ENCODE data around the gene NSRP1. TPM values are rescaled to one million over a fixed set of nuclear protein-coding genes. Genes with fewer than 3 reads are reported as not detected.
"Not testable (repeated sequence)": the region's sequence is repeated elsewhere in the genome, so short reads cannot be mapped to it uniquely, and the experiment has no call there.

Gene NSRP1
- total RNA-seq, 1 donor from 2014 or later, result 33.1 TPM

DNA sequence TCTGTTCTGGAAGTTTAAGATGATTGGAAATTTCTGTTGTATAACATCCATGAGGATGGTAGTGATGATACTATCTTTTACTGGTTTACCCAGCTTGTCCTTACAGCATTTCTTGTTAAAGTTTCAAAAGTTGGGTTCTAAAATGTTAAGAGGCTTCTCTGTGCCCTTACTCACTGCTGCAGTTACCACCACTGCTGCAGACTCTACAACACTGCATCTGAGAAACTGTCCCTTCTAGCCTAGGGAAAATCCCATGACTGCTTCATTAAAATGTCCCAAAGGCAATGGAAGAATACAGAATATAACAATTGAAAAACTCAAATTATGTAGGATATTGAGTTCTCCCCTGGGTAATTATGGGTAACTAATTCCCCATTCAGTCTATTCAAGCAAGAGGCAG lies 3.8 kb upstream of the NSRP1 start:
- no peaks in the 10 kb centered on the region for H3K27me3 ChIP-seq (ENCODE audit: low read depth)
- H3K27ac ChIP-seq, result no peak overlapping the region
- H3K4me3 ChIP-seq, result no peak overlapping the region
- no peaks in the 10 kb centered on the region for H3K36me3 ChIP-seq
- DNase-seq (no peak), ATAC-seq (no peak)
- TF ChIP-seq, protein P1, sequence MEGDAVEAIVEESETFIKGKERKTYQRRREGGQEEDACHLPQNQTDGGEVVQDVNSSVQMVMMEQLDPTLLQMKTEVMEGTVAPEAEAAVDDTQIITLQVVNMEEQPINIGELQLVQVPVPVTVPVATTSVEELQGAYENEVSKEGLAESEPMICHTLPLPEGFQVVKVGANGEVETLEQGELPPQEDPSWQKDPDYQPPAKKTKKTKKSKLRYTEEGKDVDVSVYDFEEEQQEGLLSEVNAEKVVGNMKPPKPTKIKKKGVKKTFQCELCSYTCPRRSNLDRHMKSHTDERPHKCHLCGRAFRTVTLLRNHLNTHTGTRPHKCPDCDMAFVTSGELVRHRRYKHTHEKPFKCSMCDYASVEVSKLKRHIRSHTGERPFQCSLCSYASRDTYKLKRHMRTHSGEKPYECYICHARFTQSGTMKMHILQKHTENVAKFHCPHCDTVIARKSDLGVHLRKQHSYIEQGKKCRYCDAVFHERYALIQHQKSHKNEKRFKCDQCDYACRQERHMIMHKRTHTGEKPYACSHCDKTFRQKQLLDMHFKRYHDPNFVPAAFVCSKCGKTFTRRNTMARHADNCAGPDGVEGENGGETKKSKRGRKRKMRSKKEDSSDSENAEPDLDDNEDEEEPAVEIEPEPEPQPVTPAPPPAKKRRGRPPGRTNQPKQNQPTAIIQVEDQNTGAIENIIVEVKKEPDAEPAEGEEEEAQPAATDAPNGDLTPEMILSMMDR (IDR thresholded peaks at IDR 0.05), result no peak
- intact Hi-C loops (cut with DNase I), result no loop called here
- H3K9me3 ChIP-seq, result no peaks in the 10 kb centered on the region
- H3K4me1 ChIP-seq, result peaks cover 5% of the 10 kb centered on the region

DNA sequence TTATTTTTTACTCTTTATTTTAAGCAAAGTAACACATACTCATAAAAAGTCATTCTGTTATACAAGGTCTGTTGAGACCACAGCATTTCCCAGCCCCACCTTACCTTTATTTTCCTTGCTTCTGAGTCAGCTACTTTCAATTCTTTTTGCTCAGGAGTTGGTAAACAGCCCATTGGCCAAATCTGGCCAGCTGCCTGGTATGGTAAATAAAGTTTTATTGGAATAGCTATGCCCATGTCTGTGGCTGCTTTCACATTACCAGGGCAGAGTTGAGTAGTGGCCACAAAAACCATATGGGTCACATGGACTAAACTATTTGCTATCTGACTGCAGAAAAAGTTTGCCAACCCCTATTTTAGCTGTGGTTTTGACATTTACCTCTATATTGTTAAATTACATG lies 3.4 kb upstream of the NSRP1 start:
- TF ChIP-seq, protein P1 (IDR thresholded peaks at IDR 0.05), result no peak
- no peaks in the 10 kb centered on the region for H3K36me3 ChIP-seq
- H3K9me3 ChIP-seq, result no peaks in the 10 kb centered on the region
- intact Hi-C loops (cut with DNase I), result no loop called here
- H3K4me3 ChIP-seq, result no peak overlapping the region
- no peaks in the 10 kb centered on the region for H3K27me3 ChIP-seq (ENCODE audit: low read depth)
- ATAC-seq (peak in 1 of 2 donors; percentile 55), DNase-seq (no peak)
- no peak overlapping the region for H3K27ac ChIP-seq
- H3K4me1 ChIP-seq, result peaks cover 9% of the 10 kb centered on the region

DNA sequence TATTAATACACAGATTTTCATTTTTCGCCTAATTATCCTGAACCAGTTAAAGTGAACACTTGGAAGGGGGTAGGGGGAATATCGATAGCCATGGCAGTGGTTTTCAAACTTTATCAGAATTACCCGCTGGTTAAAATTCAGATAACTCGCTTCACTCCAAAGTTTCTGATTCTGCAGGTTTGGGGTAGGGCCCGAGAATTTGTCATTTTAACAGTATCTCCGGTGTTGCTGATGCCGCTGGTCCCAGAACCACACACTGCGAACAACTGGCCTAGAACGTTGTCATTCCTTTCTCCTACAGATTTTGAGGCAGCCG lies 313 bp upstream of the NSRP1 start:
- H3K27ac ChIP-seq, result peak overlapping the region; percentile 97
- H3K9me3 ChIP-seq, result no peaks in the 10 kb centered on the region
- DNase-seq (no peak), ATAC-seq (peak; percentile 44 to 45)
- no peaks in the 10 kb centered on the region for H3K27me3 ChIP-seq (ENCODE audit: low read depth)
- intact Hi-C loops (cut with DNase I), result no loop called here
- TF ChIP-seq, protein P1 (IDR thresholded peaks at IDR 0.05), result no peak
- peaks cover 21% of the 10 kb centered on the region for H3K36me3 ChIP-seq
- peak overlapping the region; percentile 72 for H3K4me3 ChIP-seq
- peaks cover 34% of the 10 kb centered on the region for H3K4me1 ChIP-seq

DNA sequence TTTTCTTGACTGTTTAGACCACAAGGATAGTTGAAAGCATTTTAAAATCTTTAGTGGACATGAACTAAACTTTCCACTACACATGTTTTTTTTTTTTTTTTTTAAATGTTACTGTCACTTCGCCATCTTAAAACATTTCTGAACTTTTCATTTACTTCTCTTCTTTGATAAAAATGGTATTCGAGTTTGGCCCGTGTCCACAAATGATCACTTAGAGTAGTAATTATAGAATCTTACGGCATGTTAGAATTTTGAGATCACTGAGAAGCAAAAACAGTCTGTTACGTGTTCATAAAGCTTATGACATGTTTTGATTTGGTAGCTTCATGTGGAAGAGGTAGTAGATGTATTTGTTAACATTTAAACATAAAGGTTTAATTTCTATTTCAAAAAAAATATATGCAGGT lies 1.1 kb downstream of the NSRP1 start:
- Histone ChIP-seq H3K36me3 (peaks cover 25% of the 10 kb centered on the region), H3K9me3 (no peaks in the 10 kb centered on the region), H3K4me3 (peak overlapping the region; percentile 72), H3K27ac (peak overlapping the region; percentile 97), H3K4me1 (peaks cover 37% of the 10 kb centered on the region), H3K27me3 (ENCODE audit: low read depth) (no peaks in the 10 kb centered on the region)
- intact Hi-C loops (cut with DNase I), result no loop called here
- TF ChIP-seq, protein P1 (IDR thresholded peaks at IDR 0.05), result no peak
- ATAC-seq (no peak), DNase-seq (no peak)

DNA sequence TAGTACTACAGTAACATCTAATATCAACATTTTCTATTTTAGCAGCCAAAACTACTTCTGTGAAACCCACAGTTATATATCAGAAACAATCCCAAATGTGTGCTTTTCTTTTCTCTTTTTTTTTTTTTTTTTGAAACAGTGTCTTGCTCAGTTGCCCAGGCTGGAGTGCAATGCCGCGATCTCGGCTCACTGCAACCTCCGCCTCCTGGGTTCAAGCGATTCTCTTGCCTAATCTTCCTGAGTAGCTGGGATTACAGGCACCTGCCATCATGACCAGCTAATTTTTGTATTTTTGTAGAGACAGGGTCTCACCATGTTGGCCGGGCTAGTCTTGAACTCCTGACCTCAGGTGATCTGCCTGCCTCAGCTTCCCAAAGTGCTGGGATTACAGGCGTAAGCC lies 2.0 kb downstream of the NSRP1 start:
- H3K27me3 ChIP-seq (ENCODE audit: low read depth); H3K9me3 ChIP-seq; H3K27ac ChIP-seq; H3K4me3 ChIP-seq; ATAC-seq; intact Hi-C loops (cut with DNase I); DNase-seq: not testable (repeated sequence)
- Histone ChIP-seq H3K4me1 (peaks cover 41% of the 10 kb centered on the region), H3K36me3 (peaks cover 33% of the 10 kb centered on the region)

DNA sequence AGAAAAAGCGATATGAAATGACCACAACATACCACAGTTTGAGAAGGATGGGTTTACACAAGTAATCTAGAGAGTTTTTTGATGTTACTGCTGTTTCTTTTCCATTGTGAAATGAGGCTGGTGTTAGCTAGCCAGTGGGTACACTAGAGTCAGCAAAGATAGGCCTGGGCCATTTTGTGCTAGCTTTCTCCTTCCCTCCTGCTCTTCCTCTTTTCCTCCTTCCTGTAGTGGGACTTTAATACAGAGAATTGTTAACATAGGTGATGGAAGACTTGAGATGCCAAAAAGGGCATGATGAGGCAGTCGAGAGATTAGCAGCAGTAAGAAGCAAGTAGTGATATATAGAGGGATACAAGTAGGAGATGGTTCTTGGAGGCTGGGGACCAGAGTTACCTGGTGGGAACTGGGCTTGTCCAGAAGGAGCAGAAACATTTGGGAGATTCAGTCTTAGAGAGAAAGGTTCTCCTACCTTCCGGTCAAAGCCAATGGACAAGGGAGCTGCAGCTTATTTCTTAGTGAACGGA lies 7.7 kb downstream of the NSRP1 start:
- Histone ChIP-seq H3K9me3 (no peaks in the 10 kb centered on the region), H3K4me1 (peaks cover 33% of the 10 kb centered on the region), H3K36me3 (peaks cover 54% of the 10 kb centered on the region), H3K4me3 (no peak overlapping the region), H3K27ac (no peak overlapping the region), H3K27me3 (ENCODE audit: low read depth) (no peaks in the 10 kb centered on the region)
- ATAC-seq, result no peak
- DNase-seq, result no peak
- intact Hi-C loops (cut with DNase I), result no loop called here
- TF ChIP-seq, protein P1 (IDR thresholded peaks at IDR 0.05), result no peak
